A549 treated with GW870086 at 1 μM for 4 hours (cell line): Measurements from ENCODE around the gene MS4A2. TPM values are rescaled to one million over a fixed set of nuclear protein-coding genes. Genes with fewer than 3 reads are reported as not detected.

Experiments used
- total RNA-seq: library from RNA; stranded (reverse); fragments of 200-300 nt; extraction: Qiagen RNA extraction; gene quantifications from 5 replicates; pipeline ENCODE4 v1.2.3, GENCODE V29; 2022; ENCODE audit warnings: low read depth

MS4A2 gene
- not detected in 5 replicates for total RNA-seq

GRCh38 chr11:60088364-60088763 lies at the start of gene MS4A2:
Gene MS4A2, plus strand, starts transcription at chr11:60088664. Its CDS starts 102 bp downstream, at chr11:60088766.

GRCh38 chr11:60040109-60040508 lies 48.4 kb upstream of the MS4A2 start, which contains the start of gene OOSP2:
Gene OOSP2, plus strand, starts transcription at chr11:60040409. Its CDS starts 51 bp downstream, at chr11:60040460.

GRCh38 chr11:60056349-60056969 lies 32.0 kb upstream of the MS4A2 start, which contains the start of gene MS4A3:
Gene MS4A3, plus strand, starts transcription at chr11:60056665. Its CDS starts 4,496 bp downstream, at chr11:60061161.

Other genes with a start within 250 kb of the MS4A2 start
- not detected in 5 replicates for gene CBLIF, start 243.2 kb upstream of the MS4A2 start, total RNA-seq
- gene TCN1, start 222.2 kb upstream of the MS4A2 start, total RNA-seq, result 0.20 to 0.54 TPM (median 0.34 TPM) in 4 of 5 replicates, not detected in the other
- gene OOSP3, start 209.9 kb upstream of the MS4A2 start, total RNA-seq, result not detected in 5 replicates
- not detected in 5 replicates for gene OOSP1, start 150.2 kb upstream of the MS4A2 start, total RNA-seq
- not detected in 5 replicates for gene OOSP4A, start 124.6 kb upstream of the MS4A2 start, total RNA-seq
- gene OOSP4B, start 71.5 kb upstream of the MS4A2 start, total RNA-seq, result not detected in 5 replicates
- not detected in 5 replicates for gene OOSP2, start 48.3 kb upstream of the MS4A2 start, total RNA-seq
- gene MS4A3, start 32.0 kb upstream of the MS4A2 start, total RNA-seq, result not detected in 5 replicates
- not detected in 5 replicates for gene MS4A6A, start 94.4 kb downstream of the MS4A2 start, total RNA-seq
- not detected in 5 replicates for gene MS4A4E, start 154.5 kb downstream of the MS4A2 start, total RNA-seq
- not detected in 5 replicates for gene MS4A4A, start 192.0 kb downstream of the MS4A2 start, total RNA-seq
- gene MS4A6E, start 238.6 kb downstream of the MS4A2 start, total RNA-seq, result not detected in 5 replicates